H54 (cell line): ENCODE data around the gene TFF1.

ENCODE experiments used
- DNase-seq: peaks from one replicate; pipeline ENCODE4 v3.0.0; 2011; ENCODE audit warnings: low spot score, mixed read lengths; ENCODE audit not compliant: insufficient read length
- FAIRE-seq: peaks from 3 replicates; lab custom pipeline; 2011; peaks lifted over from hg19 to GRCh38; lab: Jason Lieb, UNC
- POLR2A ChIP-seq: IDR thresholded peaks from 2 replicates; pipeline ENCODE4 v1.6.1; 2011; ENCODE audit warnings: low read depth, mild to moderate bottlenecking, low read length

Gene TFF1

GRCh38 chr21:42370894-42371654 lies 4.7 kb upstream of the TFF1 start:
- TF ChIP-seq POLR2A = no peak
- FAIRE-seq = no peak

GRCh38 chr21:42369821-42370220 lies 3.5 kb upstream of the TFF1 start:
- DNase-seq (no peak), FAIRE-seq (no peak)
- no peak for TF ChIP-seq POLR2A

More at GRCh38 chr21:42370894-42371654, 4.7 kb upstream of the TFF1 start:
- DNase-seq = no peak

GRCh38 chr21:42367367-42368165 lies 1.2 kb upstream of the TFF1 start:
- DNase-seq (no peak), FAIRE-seq (no peak)
- TF ChIP-seq POLR2A = no peak

DNA sequence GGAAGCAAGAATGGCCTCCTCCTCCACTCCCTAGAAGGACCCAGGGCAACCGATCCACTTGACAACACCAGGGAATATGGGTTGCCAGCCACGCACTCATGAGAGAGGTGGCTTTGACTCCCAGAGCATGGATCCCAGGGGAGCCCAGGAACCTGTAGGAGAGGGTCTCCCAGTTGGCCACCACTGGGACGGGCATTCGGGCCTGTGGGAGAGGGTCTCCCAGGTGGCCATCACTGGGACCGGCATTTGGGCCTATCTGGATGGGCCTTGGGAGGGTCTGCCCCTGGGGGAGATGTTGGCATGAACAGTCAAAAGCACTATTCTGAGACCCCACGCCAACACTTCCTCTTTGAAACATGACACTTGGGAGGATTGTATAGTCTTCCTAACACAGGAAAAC lies 565 bp downstream of the TFF1 start:
- FAIRE-seq (no peak), DNase-seq (no peak)
- no peak for TF ChIP-seq POLR2A

GRCh38 chr21:42364304-42364865 lies 1.9 kb downstream of the TFF1 start:
- FAIRE-seq = no peak
- TF ChIP-seq POLR2A = no peak
- no peak for DNase-seq

GRCh38 chr21:42363312-42363711 lies 3.0 kb downstream of the TFF1 start:
- no peak for FAIRE-seq
- TF ChIP-seq POLR2A = no peak
- no peak for DNase-seq

DNA sequence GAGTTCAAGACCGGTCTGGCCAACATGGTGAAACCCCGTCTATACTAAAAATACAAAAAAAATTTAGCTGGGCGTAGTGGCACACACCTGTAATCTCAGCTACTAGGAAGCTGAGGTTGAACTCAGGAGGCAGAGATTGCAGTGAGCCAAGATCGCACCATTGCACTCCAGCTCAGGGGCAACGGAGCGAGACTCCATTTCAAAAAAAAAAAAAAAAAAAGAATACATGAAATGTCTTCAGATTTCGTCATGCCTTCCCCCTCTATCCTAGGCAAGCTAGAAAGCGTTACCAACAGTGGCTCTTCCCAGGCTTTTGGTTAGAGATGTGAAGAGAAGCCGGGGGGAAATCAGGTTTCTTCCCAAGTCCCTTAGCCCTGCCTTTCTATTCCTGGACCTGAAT lies 3.6 kb downstream of the TFF1 start:
- no peak for TF ChIP-seq POLR2A
- FAIRE-seq (no peak), DNase-seq (no peak)

- FAIRE-seq (no peak), DNase-seq (no peak)
- TF ChIP-seq POLR2A = no peak
These were observed 4.1 kb downstream of the TFF1 start for GRCh38 chr21:42362198-42362597.

- DNase-seq (no peak), FAIRE-seq (no peak)
- no peak for TF ChIP-seq POLR2A
These were observed 5.0 kb downstream of the TFF1 start for GRCh38 chr21:42361286-42361685.

DNA sequence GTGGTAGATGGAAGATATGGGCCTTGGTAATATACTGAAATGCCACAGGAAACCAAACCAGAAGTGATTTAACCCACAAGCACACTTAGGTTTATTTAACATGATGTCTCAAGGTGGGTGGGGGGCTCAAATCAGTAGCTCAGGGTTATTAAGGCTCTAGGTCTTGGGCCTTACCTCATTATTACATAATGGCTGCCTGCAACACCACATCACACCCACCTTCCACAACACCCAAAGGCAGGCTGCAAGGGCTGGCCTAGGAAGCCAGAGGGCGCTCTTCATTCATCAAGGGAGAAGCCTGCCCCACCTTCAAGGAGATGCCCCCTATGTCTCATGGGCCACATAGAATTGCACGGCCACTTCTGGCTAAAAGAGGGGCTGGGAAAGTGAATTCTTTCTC lies 6.0 kb downstream of the TFF1 start:
- TF ChIP-seq POLR2A = no peak
- FAIRE-seq = no peak
- no peak for DNase-seq

- FAIRE-seq (no peak), DNase-seq (no peak)
- no peak for TF ChIP-seq POLR2A
These were observed 7.4 kb downstream of the TFF1 start for GRCh38 chr21:42358937-42359336.

DNA sequence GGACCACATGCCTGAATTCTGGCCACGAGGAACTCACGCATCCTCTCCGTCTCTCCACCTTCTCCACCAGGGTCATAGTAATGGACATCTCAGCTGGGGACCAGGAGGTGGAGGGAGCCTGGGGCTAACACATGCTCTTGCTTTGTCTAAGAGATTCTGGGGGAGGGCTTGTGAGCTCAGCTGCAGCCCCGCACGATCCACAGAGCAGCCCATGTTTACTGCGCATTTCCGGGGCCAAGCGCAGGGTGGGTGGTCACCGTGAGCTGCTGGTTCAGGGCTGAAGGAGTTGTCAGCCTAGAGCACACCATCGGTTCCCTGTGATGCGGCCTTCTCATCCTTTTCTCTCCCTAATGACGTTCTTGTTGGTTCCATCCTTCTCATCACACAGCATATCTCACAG lies 8.1 kb downstream of the TFF1 start:
- FAIRE-seq (no peak), DNase-seq (no peak)
- TF ChIP-seq POLR2A = no peak

DNA sequence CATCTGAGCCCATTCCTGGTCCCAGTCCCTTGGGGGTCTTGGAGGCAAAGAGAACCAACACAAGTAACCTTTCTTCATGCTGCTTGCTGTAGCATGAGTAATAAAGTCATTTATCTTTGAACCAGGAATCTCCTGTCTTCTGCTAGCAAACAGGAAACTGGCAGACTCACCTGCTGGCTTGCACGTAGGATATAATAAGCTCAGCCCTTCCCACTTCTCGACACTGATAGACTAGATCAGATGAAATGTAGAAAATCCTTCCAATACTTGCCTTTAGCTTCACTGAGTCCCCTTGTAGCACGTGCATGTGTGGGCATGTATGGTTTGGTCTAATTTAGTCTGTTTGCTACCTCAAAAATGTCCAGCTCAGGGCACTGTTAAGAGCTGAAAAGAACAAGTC lies 9.0 kb downstream of the TFF1 start:
- FAIRE-seq (no peak), DNase-seq (no peak)
- TF ChIP-seq POLR2A = no peak

DNA sequence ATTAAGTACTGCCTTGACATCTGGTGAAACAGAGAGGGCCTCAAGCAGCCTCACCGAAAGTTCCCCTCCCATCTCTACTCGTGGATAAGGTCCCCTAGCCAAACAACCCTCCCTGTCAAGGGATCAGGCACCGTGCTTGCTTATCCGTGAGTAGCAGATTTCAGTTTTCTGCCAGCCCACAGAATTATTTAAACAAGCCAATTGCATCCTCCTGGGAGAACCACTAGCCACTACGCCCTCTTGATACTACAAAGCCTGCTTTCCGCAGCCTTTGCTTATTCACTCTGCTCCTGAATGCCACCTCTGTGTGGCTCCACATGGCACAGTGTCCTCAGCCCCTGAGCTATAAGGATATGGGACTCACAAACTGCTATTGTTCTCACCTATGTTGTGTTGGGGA lies 9.7 kb downstream of the TFF1 start:
- DNase-seq = no peak
- no peak for TF ChIP-seq POLR2A
- FAIRE-seq = no peak

- no peak for TF ChIP-seq POLR2A
- no peak for DNase-seq
- FAIRE-seq = no peak
These were observed 10.3 kb downstream of the TFF1 start for GRCh38 chr21:42356046-42356445.
